ENCODE measurements around the gene SLC8A1. TPM values are rescaled to one million over a fixed set of nuclear protein-coding genes. Genes with fewer than 3 reads are reported as not detected.

The SLC8A1 gene
- total RNA-seq, 4 donors from 2014 or later, result 1.3 to 3.8 (median 2.4) TPM

DNA sequence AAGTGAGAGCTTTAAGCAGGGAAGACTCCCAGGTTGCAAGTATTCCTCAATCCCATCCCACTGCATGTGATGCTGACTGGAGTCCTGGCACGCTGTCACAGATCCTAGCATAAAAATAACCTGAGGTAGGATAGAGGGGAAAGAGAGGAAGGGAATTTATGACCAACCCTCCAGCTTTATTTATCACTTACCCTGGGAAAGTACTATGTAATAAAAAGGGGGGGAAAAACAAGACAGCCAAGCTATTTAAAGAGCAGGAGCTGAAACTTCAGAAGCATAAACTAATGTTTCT, 122.2 kb downstream of the SLC8A1 start:
- Histone ChIP-seq H3K4me1 (no peaks in the 10 kb centered on the region), H3K36me3 (no peaks in the 10 kb centered on the region), H3K27me3 (no peaks in the 10 kb centered on the region), H3K9me3 (no peaks in the 10 kb centered on the region), H3K4me3 (no peak overlapping the region), H3K27ac (no peak overlapping the region)
- intact Hi-C loops (cut with DNase I; ENCODE audit: low total_unique reads), result no loop called here
- ATAC-seq, result no peak
- TF ChIP-seq CTCF (IDR thresholded peaks at IDR 0.05 in 4 of 5, conservative IDR thresholded peaks at IDR 0.05 in 1 of 5), result no peak
- TF ChIP-seq POLR2A (IDR thresholded peaks at IDR 0.05), result no peak
- no peak for DNase-seq
- in situ Hi-C loops (cut with MboI; ENCODE audit: low sequenced_read_pairs in 4 of 4), result no loop called here

GRCh38 chr2:40325116-40325515, 126.8 kb downstream of the SLC8A1 start:
- TF ChIP-seq POLR2A (IDR thresholded peaks at IDR 0.05) (no peak), CTCF (IDR thresholded peaks at IDR 0.05 in 4 of 5, conservative IDR thresholded peaks at IDR 0.05 in 1 of 5) (no peak)
- Histone ChIP-seq H3K9me3 (no peaks in the 10 kb centered on the region), H3K36me3 (no peaks in the 10 kb centered on the region), H3K4me3 (no peak overlapping the region), H3K27ac (no peak overlapping the region), H3K27me3 (no peaks in the 10 kb centered on the region), H3K4me1 (no peaks in the 10 kb centered on the region)
- in situ Hi-C loops (cut with MboI; ENCODE audit: low sequenced_read_pairs in 4 of 4), result no loop called here
- intact Hi-C loops (cut with DNase I; ENCODE audit: low total_unique reads), result no loop called here
- ATAC-seq (no peak), DNase-seq (no peak)

DNA sequence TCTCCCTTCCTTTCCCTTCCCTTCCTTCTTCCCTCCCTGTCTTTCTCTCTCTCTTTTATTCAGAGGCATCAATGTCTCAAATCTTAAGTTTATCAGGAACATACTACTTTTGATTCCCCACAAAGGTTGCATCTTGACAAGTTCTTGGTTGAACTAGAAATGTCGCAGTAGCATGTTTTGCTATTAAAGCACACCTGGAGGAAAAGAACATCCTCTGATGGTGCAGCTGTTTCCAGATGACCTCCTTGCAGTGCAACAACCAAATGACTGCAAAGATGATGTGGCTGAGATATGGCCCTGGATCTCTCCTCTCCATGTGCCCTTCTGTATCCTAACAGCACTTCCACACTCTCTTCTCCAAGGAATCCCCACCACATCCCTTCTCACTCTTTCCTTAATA, 127.2 kb downstream of the SLC8A1 start:
- H3K27me3 ChIP-seq, result no peaks in the 10 kb centered on the region
- TF ChIP-seq CTCF (IDR thresholded peaks at IDR 0.05 in 4 of 5, conservative IDR thresholded peaks at IDR 0.05 in 1 of 5), result no peak
- no peak for TF ChIP-seq POLR2A (IDR thresholded peaks at IDR 0.05)
- DNase-seq (no peak), ATAC-seq (no peak)
- no peak overlapping the region for H3K4me3 ChIP-seq
- in situ Hi-C loops (cut with MboI; ENCODE audit: low sequenced_read_pairs in 4 of 4), result loop anchor here in 1 of 4 donors (25.0 kb wide), 1 partner anchor 863 kb away; no protein-coding TSS in a partner anchor
- no peaks in the 10 kb centered on the region for H3K9me3 ChIP-seq
- intact Hi-C loops (cut with DNase I; ENCODE audit: low total_unique reads), result no loop called here
- no peaks in the 10 kb centered on the region for H3K36me3 ChIP-seq
- no peak overlapping the region for H3K27ac ChIP-seq
- no peaks in the 10 kb centered on the region for H3K4me1 ChIP-seq

DNA sequence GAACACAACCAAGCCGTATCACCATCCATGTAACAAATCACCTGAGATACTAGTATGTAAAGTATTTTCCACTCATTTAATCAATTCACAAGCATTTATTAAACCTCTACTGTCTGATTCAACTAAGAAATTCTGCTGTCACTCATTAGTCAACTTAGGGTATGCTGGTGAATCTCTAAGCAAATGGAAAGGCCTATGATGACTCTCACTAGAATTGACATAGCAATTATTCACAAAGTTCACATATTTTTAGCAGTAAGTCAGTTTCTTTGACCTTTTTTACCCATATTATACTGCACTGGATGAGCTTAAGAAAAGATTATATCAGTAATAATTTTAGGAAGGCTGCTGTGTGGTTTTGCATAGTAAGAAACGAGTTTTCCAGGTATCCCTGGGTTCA, 130.1 kb downstream of the SLC8A1 start:
- Histone ChIP-seq H3K27me3 (no peaks in the 10 kb centered on the region), H3K4me3 (no peak overlapping the region), H3K27ac (no peak overlapping the region), H3K36me3 (no peaks in the 10 kb centered on the region), H3K4me1 (no peaks in the 10 kb centered on the region), H3K9me3 (no peaks in the 10 kb centered on the region)
- ATAC-seq (no peak), DNase-seq (no peak)
- TF ChIP-seq POLR2A (IDR thresholded peaks at IDR 0.05) (no peak), CTCF (IDR thresholded peaks at IDR 0.05 in 4 of 5, conservative IDR thresholded peaks at IDR 0.05 in 1 of 5) (no peak)
- intact Hi-C loops (cut with DNase I; ENCODE audit: low total_unique reads), result no loop called here
- in situ Hi-C loops (cut with MboI; ENCODE audit: low sequenced_read_pairs in 4 of 4), result loop anchor here in 1 of 4 donors (25.0 kb wide), 1 partner anchor 865 kb away; no protein-coding TSS in a partner anchor

GRCh38 chr2:40321016-40321623, 130.8 kb downstream of the SLC8A1 start:
- no peak for TF ChIP-seq CTCF (IDR thresholded peaks at IDR 0.05 in 4 of 5, conservative IDR thresholded peaks at IDR 0.05 in 1 of 5)
- TF ChIP-seq POLR2A (IDR thresholded peaks at IDR 0.05), result no peak
- DNase-seq (no peak), ATAC-seq (no peak)
- no peaks in the 10 kb centered on the region for H3K4me1 ChIP-seq
- in situ Hi-C loops (cut with MboI; ENCODE audit: low sequenced_read_pairs in 4 of 4) (loop anchor here in 1 of 4 donors (25.0 kb wide), 1 partner anchor 866 kb away; no protein-coding TSS in a partner anchor), intact Hi-C loops (cut with DNase I; ENCODE audit: low total_unique reads) (no loop called here)
- H3K27ac ChIP-seq, result no peak overlapping the region
- no peaks in the 10 kb centered on the region for H3K9me3 ChIP-seq
- no peak overlapping the region for H3K4me3 ChIP-seq
- H3K27me3 ChIP-seq, result no peaks in the 10 kb centered on the region
- H3K36me3 ChIP-seq, result no peaks in the 10 kb centered on the region
